ENCODE measurements around the gene LRRC75B.

The LRRC75B gene

DNA sequence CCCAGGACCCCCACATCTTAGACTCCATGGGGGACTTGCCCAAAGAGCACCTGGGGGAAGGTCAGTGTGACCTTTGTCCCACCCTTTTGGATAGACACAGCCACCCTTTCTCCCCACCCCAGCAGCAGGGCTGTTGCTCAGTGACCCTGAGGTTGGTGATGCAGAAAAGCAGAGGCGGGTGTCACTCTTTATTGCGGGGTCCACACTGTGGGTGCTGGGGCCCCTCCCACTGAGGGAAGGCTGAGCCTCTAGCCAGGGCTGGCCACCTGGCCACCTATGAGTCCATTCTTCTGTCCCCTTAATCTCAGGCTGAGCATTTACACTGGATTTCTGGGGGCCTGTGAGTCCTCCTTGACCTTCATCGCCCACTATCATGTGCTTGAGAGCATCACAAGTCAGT is 7.4 kb downstream of the LRRC75B start:
- no peak for ATAC-seq (replicated peaks)
- H3K36me3 Mint-ChIP-seq = peaks cover 0 to 1% of the 10 kb centered on the region in 2 donors

DNA sequence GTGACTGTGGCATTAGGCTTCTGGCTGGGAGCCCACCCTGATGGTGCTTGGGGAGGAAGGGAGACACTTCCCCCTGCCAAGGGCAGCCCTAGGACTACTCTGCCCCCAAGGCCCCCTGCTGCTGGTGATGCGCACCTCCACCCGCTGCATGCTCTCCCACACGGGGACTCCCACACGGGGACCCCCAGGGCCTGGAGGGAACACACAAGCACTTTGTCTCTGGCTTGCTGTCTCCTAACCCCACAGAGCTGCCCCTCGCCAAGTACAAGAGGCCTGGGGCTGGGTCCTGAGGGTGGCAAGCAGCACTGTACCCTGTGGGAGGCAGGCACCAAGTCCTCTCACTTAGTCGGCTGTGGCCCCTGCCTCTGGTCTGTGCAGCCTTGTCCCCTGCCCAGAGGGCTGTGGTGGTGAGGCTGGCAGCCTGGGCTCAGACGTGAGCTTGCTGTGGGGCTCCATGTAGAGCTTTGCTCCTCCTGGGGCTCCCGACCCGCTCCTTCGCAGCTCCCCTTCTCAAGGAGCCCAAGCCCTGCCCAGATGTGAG is 7.9 kb downstream of the LRRC75B start:
- H3K27me3 Mint-ChIP-seq = no peaks in the 10 kb centered on the region
- peak overlapping the region; percentile 81 for H3K27ac Mint-ChIP-seq
- H3K4me3 Mint-ChIP-seq = no peak overlapping the region
- DNase-seq (no peak), ATAC-seq (replicated peaks) (no peak)
- peaks cover 0 to 1% of the 10 kb centered on the region in 2 donors for H3K36me3 Mint-ChIP-seq
- H3K9me3 Mint-ChIP-seq = no peaks in the 10 kb centered on the region
- peaks cover 4 to 7% of the 10 kb centered on the region in 2 donors for H3K4me1 Mint-ChIP-seq

More for the DNA sequence above, 7.4 kb downstream of the LRRC75B start:
- DNase-seq = no peak
- H3K27ac Mint-ChIP-seq = no peak overlapping the region
- H3K4me1 Mint-ChIP-seq = peaks cover 4 to 7% of the 10 kb centered on the region in 2 donors
- H3K9me3 Mint-ChIP-seq = no peaks in the 10 kb centered on the region
- peaks cover 0 to under 1% of the 10 kb centered on the region in 2 donors for H3K27me3 Mint-ChIP-seq
- H3K4me3 Mint-ChIP-seq = no peak overlapping the region

DNA sequence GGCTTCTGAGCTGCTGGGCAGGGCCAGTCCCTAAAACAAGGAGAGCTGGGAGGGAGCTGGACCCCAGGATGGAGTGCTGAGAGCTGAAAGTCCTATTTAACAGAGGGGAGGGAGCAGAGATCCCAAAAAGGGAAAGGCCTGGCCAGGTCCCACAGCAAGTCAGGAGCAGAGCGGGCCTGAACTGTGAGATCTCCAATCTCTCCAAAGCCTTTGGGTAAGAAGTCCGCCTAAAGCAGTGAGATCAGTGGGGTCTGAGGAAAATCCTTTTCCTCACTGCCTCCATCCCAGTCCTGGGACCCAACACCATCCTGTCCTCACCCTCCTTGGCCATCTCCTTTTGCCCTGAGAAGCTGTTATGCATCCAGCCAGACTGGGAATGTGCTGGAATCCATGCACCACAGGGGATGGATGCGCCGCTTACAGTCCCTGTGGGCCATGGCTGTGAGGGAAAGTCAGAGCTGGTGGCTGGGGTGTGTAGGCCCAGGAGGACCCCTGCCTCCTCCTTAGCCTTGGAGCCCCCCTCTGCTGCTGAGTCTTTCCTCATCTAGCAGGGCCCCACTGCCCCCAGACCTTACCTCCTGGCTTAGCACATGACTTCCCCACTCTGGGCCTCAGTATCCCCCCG is 8.6 kb downstream of the LRRC75B start:
- Mint-ChIP-seq H3K9me3 (no peaks in the 10 kb centered on the region), H3K36me3 (peaks cover 0 to 1% of the 10 kb centered on the region in 2 donors), H3K27ac (peak overlapping the region; percentile 81), H3K4me1 (peaks cover 4 to 7% of the 10 kb centered on the region in 2 donors), H3K4me3 (no peak overlapping the region), H3K27me3 (no peaks in the 10 kb centered on the region)
- DNase-seq (no peak), ATAC-seq (replicated peaks) (no peak)

DNA sequence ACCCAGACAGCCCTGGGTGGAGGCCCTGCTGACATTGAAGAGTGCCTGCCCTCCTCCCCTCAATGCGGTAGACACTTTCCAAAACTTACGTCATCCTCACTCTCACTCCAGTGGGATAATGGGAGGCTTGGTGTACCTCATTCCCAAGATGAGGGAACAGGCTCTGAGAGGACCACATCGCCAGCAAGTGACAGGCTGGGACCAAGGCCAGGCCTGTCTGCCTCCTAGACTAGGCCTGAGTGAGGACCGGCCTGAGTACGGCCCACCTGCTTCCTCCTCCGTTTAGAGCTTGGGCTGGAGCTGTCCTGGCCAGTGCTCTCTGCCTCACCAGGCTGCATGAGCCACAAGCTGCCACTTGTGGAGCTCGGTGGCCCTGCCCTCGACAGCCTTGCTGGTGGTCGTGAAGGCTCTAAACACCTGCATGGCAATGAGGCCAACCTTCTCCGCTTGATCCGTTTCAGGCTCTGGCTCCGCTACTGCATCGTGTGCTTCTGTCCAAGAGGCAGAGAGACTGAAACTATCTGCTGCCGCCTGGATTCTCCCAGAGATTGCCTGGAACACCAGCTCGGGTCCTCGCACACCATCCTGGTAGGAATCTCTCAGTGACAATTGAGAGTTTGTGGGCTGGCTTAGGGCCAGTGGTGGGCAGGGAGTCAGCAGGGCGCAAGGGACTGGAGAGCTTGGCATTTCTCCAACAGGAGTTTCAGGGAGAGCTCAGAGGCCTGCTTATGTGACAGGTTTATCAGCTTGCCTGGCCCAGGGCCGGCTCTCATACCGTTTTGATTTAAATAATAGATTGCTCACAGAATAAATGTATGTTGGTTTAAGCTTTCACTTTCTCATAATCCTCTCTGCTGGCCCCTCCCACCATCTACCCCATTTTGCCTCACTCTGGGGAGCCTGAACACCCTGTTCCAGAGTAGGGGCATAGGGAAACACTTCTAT is 9.4 kb downstream of the LRRC75B start:
- H3K27ac Mint-ChIP-seq = peak overlapping the region; percentile 51
- H3K4me3 Mint-ChIP-seq = no peak overlapping the region
- H3K36me3 Mint-ChIP-seq = peaks cover 1 to 3% of the 10 kb centered on the region in 2 donors
- ATAC-seq (replicated peaks) (no peak), DNase-seq (no peak)
- peaks cover 0 to under 1% of the 10 kb centered on the region in 2 donors for H3K4me1 Mint-ChIP-seq
- H3K27me3 Mint-ChIP-seq = no peaks in the 10 kb centered on the region
- no peaks in the 10 kb centered on the region for H3K9me3 Mint-ChIP-seq

DNA sequence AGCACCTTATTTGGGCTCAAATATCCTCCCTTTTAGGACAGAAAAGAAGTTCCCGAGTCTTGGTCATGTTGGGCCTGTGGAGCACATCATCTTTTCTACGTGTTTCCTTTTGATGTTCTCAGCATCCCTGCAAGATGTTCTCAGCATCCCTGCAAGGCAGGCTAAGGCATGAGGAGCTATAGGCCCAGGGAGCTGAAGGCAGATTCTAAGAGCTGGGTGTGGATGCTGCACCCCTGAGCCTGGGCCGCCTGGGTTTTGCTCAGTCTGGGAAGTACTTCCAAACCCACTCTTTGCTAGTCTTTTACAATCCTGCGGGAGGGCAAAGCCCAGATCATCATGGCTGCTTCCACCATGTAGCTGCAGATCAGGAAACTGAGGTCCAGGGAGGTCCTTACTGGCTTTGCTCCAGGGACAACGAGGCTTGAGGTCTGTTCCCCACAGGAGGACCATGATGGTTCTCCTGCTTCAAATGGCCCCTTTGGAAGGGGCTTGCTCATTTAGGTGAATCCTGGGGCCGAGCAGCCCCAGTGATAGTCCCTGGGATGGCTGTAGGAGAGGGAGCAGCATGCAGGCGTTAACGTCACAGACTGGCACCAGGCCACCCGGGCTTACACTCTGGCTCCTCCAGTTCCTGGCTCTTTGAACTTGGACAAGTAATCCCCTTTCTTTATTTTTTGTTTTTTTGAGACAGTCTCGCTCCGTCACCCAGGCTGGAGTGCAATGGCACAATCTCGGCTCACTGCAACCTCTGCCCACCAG is 10.6 kb downstream of the LRRC75B start:
- Mint-ChIP-seq H3K36me3 (peaks cover 8 to 14% of the 10 kb centered on the region in 2 donors), H3K27ac (no peak overlapping the region), H3K9me3 (no peaks in the 10 kb centered on the region), H3K4me1 (no peaks in the 10 kb centered on the region), H3K27me3 (no peaks in the 10 kb centered on the region), H3K4me3 (no peak overlapping the region)
- no peak for DNase-seq
- no peak for ATAC-seq (replicated peaks)

DNA sequence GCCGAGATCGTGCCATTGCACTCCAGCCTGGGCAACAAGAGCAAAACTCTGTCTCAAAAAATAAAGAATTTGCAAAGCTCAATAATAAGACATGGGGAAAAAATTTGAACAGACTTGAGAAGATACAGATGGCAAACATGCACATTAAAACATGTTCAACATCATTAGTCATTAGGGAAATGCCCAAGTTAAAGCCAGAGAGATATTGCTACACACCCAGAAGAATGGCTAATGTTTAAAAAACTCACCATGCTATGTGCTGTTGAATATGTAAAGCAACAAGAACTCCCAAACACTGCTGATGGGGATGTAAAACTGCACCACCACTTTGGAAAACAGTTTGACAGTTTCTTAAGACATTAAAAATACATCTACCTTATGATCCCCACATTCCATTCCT is 12.6 kb downstream of the LRRC75B start:
- Mint-ChIP-seq H3K27me3 (no peaks in the 10 kb centered on the region), H3K9me3 (no peaks in the 10 kb centered on the region), H3K27ac (no peak overlapping the region), H3K4me3 (no peak overlapping the region), H3K36me3 (peaks cover 16 to 23% of the 10 kb centered on the region in 2 donors), H3K4me1 (no peaks in the 10 kb centered on the region)
- ATAC-seq (replicated peaks) = no peak
- DNase-seq = no peak

DNA sequence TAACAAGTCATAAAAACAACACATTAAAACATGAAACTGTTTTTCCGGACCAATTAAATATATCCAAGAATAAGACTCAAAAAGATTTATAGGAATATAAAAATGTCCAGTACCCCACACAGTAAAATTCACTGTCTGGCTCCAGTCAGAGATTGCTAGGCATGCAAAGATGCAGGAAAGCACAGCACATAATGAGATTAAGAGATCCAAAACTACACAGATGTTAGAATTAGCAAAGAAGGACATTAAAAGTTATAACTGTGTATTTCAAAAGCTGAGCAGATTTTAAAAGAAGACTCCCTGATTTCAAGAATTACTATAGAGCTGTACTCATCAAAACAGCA is 13.6 kb downstream of the LRRC75B start:
- no peaks in the 10 kb centered on the region for H3K27me3 Mint-ChIP-seq
- no peak overlapping the region for H3K4me3 Mint-ChIP-seq
- H3K9me3 Mint-ChIP-seq = no peaks in the 10 kb centered on the region
- peaks cover 20 to 34% of the 10 kb centered on the region in 2 donors for H3K36me3 Mint-ChIP-seq
- H3K27ac Mint-ChIP-seq = no peak overlapping the region
- ATAC-seq (replicated peaks) (no peak), DNase-seq (no peak)
- peaks cover 0 to 1% of the 10 kb centered on the region in 2 donors for H3K4me1 Mint-ChIP-seq

DNA sequence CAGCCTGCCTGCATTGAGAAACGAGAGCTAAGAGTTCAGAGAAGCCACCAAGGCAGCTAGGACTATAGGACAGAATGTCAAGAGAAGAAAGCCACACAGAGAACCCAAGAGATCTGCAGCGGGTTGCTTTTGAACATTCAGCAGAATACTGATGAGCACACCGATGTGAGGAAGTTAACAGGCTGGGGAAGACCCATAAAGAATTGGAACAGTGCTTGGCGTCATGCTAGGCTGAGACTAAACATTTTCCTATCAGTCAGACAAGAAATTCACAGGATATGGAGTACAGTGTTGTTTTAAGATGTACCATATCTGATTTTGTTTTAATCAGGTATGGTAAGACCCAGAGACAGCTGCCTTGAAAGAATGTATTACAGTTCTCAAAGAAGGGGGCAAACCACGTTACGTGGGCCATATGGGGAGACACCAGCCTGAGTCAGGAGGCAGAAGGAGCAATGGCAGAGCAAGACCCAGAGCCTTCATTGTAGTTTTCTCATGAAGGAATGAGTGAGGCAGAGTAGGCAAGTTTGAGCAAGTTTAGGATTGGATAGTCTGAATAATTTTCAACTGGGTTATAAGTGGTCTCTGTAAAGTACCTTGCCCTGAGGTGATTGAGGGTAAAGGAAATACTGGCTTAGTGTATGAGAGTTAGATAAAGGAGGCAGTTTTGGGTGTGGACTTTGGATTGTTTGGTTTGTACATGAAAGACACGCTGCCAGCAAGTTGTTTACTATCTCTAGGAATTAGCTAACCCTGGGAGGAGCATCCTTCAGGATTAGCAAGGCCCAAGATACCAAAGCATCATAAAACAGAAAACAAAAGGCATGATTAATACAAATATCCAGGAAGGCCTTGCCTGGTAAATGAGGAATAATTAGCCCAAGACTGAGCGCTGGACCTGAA is 14.3 kb downstream of the LRRC75B start:
- peaks cover 20 to 35% of the 10 kb centered on the region in 2 donors for H3K36me3 Mint-ChIP-seq
- H3K27ac Mint-ChIP-seq = peak overlapping the region; percentile 76
- H3K27me3 Mint-ChIP-seq = no peaks in the 10 kb centered on the region
- ATAC-seq (replicated peaks) = no peak
- no peaks in the 10 kb centered on the region for H3K9me3 Mint-ChIP-seq
- H3K4me3 Mint-ChIP-seq = no peak overlapping the region
- peaks cover 0 to 1% of the 10 kb centered on the region in 2 donors for H3K4me1 Mint-ChIP-seq
- no peak for DNase-seq

DNA sequence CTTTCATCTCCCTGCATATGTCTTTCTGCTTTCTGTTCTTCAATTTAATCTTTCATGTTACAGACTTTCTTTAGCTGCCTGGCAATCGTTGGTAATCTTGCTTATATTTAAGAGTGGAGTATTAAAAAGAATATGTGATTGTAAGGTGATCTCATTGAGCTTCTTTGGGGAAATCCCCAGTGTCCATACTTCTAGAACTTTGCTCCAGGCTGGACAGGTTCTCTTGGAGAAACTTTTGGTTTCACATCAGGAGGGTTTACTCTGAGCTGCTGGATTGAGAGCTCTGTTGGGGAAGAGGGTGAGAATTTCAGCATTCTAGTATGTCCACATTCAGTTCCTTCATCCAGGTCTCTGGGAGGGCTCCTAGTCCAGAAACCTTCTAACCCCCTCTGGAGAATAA is 16.1 kb downstream of the LRRC75B start:
- peak overlapping the region; percentile 37 for H3K27ac Mint-ChIP-seq

DNA sequence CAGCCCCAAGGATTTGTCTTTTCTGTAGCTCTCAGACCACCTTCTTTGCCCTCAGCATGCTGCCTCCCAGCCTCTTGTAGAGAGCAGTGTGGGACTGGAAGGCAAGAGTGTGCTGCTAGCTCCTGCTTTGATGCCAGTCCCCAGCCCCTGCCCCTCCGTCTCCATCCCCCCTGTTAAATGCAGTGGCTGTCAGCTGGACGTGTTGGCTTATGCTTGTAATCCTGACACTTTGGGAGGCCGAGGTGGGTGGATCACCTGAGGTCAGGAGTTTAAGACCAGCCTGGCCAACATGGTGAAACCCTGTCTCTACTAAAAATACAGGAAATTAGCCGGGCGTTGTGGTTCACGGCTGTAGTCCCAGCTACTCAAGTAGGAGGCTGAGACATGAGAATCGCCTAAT is 21.6 kb downstream of the LRRC75B start:
- H3K27ac Mint-ChIP-seq = peak overlapping the region; percentile 37
- H3K36me3 Mint-ChIP-seq = peaks cover 38 to 54% of the 10 kb centered on the region in 2 donors
- DNase-seq (no peak), ATAC-seq (replicated peaks) (no peak)
- H3K4me3 Mint-ChIP-seq = no peak overlapping the region
- no peaks in the 10 kb centered on the region for H3K27me3 Mint-ChIP-seq
- H3K9me3 Mint-ChIP-seq = no peaks in the 10 kb centered on the region
- H3K4me1 Mint-ChIP-seq = peaks cover 7 to 8% of the 10 kb centered on the region in 2 donors

More for the DNA sequence above, 16.1 kb downstream of the LRRC75B start:
- Mint-ChIP-seq H3K9me3 (no peaks in the 10 kb centered on the region), H3K27me3 (no peaks in the 10 kb centered on the region), H3K4me1 (peaks cover 0 to 1% of the 10 kb centered on the region in 2 donors), H3K36me3 (peaks cover 32 to 52% of the 10 kb centered on the region in 2 donors), H3K4me3 (no peak overlapping the region)
- DNase-seq = no peak
- no peak for ATAC-seq (replicated peaks)

DNA sequence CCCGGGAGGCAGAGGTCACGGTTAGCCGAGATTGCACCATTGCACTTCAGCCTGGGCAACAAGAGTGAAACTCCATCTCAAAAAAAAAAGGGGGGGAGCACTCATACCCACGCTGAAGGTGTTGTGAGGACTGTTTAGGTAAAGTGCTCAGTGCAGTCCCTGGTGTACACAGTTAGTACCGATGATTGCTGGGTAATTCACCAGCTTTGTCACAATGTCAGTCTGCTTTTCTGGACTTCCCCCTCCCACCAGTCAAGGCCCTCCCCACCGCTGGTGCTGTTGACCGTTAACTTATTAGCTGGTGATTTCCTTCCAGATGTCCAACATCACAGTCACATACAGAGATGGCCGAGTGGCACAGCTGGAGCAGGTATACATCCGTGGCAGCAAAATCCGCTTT is 25.2 kb downstream of the LRRC75B start:
- Mint-ChIP-seq H3K27me3 (no peaks in the 10 kb centered on the region), H3K4me1 (peaks cover 19 to 28% of the 10 kb centered on the region in 2 donors), H3K9me3 (no peaks in the 10 kb centered on the region), H3K36me3 (peaks cover 27 to 39% of the 10 kb centered on the region in 2 donors), H3K27ac (no peak overlapping the region), H3K4me3 (no peak overlapping the region)
- peak in 1 of 2 donors; percentile 31 for ATAC-seq (replicated peaks)
- DNase-seq = no peak

DNA sequence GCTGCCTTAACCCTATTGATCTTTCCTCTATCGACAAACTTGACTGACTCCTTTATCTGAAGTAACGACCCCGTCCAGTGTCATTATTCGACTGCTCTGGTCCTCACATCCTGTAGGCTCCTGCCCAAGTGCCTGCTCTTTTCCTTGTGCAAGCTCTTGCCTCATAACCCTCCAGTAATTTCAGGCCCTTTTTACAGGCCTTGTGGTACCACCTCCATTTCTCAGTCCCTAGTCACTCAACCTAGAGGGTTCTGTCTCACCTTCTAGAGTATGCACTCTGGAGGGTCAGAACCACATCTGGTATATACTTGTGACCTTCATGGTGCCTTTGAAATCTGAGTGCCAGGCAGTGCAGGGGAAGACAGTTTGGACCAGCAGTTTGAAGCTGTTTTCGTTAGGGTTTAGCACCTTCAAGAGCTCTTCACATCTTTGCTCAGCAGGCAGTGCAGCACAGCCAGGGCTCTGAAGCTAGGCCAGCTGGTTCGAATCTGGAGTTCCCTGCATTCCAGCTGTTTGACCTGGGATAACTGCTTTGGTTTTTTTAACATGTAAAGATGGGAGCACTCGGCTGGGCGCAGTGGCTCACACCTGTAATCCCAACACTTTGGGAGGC is 25.9 kb downstream of the LRRC75B start:
- H3K36me3 Mint-ChIP-seq = peaks cover 24 to 33% of the 10 kb centered on the region in 2 donors
- H3K4me1 Mint-ChIP-seq = peaks cover 19 to 35% of the 10 kb centered on the region in 2 donors
- no peak for DNase-seq
- no peaks in the 10 kb centered on the region for H3K27me3 Mint-ChIP-seq
- ATAC-seq (replicated peaks) = no peak
- no peak overlapping the region for H3K27ac Mint-ChIP-seq
- H3K9me3 Mint-ChIP-seq = no peaks in the 10 kb centered on the region
- no peak overlapping the region for H3K4me3 Mint-ChIP-seq

DNA sequence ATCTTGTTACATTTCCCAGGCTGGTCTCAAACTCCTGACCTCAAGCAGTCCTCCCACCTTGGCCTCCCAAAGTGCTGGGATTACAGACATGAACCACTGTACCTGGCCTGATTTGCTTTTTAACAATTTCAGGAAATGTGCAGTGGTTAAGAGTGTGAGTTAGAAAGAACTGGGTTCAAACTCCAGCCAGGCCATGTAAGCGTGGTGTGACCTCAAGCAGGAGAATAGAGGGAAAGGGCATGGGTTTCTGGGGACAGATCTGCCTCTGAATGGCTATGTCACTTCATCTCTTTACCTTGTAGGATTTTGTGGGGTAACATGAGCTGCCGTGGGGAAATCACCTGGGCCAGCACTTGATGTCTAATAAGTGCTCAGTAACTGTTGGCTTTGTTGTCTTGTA is 27.8 kb downstream of the LRRC75B start:
- no peaks in the 10 kb centered on the region for H3K27me3 Mint-ChIP-seq
- H3K27ac Mint-ChIP-seq = no peak overlapping the region
- peaks cover 22 to 45% of the 10 kb centered on the region in 2 donors for H3K4me1 Mint-ChIP-seq
- H3K36me3 Mint-ChIP-seq = peaks cover 18 to 30% of the 10 kb centered on the region in 2 donors
- H3K9me3 Mint-ChIP-seq = no peaks in the 10 kb centered on the region
- DNase-seq = no peak
- no peak for ATAC-seq (replicated peaks)
- H3K4me3 Mint-ChIP-seq = no peak overlapping the region
